Activated CD8-positive, alpha-beta memory T cell treated with anti-CD3 and anti-CD28 coated beads, Interleukin-2, amount 50 U/mL, for 24 hours (primary cell): ENCODE data around the gene ERCC8.
A peak's percentile ranks its signal among the peaks of the same experiment; 100 is the strongest.
"Not testable (repeated sequence)": the region's sequence is repeated elsewhere in the genome, so short reads cannot be mapped to it uniquely, and the experiment has no call there.

Experiments used
- DNase-seq: peaks from one replicate; pipeline ENCODE4 v3.0.0-alpha.2; 2020; ENCODE audit errors: extremely low read depth

ERCC8 gene

GRCh38 chr5:60944904-60945812 is at the start of gene ERCC8, which contains the start of gene NDUFAF2:
TSS of gene ERCC8 (minus strand) at chr5:60945070. CDS start at chr5:60945008, 62 bp downstream.
TSS of gene NDUFAF2 (plus strand) at chr5:60945205. CDS start at chr5:60945256, 51 bp downstream.
- DNase-seq: peak; percentile 73

- no peak for DNase-seq
These were observed 49.2 kb upstream of the ERCC8 start for GRCh38 chr5:60993875-60994571.

GRCh38 chr5:60993425-60993824 is 48.6 kb upstream of the ERCC8 start:
- no peak for DNase-seq

- no peak for DNase-seq
These were observed 48.0 kb upstream of the ERCC8 start for GRCh38 chr5:60992871-60993270.

GRCh38 chr5:60989790-60990189 is 44.9 kb upstream of the ERCC8 start:
- no peak for DNase-seq

- not testable (repeated sequence) for DNase-seq
These were observed 37.3 kb upstream of the ERCC8 start for GRCh38 chr5:60982127-60982526.

- no peak for DNase-seq
These were observed 35.6 kb upstream of the ERCC8 start for GRCh38 chr5:60980511-60980910.

- DNase-seq: no peak
These were observed 34.1 kb upstream of the ERCC8 start for GRCh38 chr5:60978968-60979367.

- DNase-seq: no peak
These were observed 33.3 kb upstream of the ERCC8 start for GRCh38 chr5:60977956-60978737.

- peak; percentile 25 for DNase-seq
These were observed 27.4 kb upstream of the ERCC8 start for GRCh38 chr5:60972231-60972630.

GRCh38 chr5:60961685-60962084 is 16.8 kb upstream of the ERCC8 start:
- no peak for DNase-seq

- no peak for DNase-seq
These were observed 15.7 kb upstream of the ERCC8 start for GRCh38 chr5:60960591-60960990.

- no peak for DNase-seq
These were observed 14.3 kb upstream of the ERCC8 start for GRCh38 chr5:60959156-60959555.

- no peak for DNase-seq
These were observed 13.8 kb upstream of the ERCC8 start for GRCh38 chr5:60958712-60959111.

- DNase-seq: no peak
These were observed 13.2 kb upstream of the ERCC8 start for GRCh38 chr5:60958088-60958487.

GRCh38 chr5:60955239-60955638 is 10.4 kb upstream of the ERCC8 start:
- no peak for DNase-seq

- DNase-seq: no peak
These were observed 3.9 kb upstream of the ERCC8 start for GRCh38 chr5:60948738-60949137.

GRCh38 chr5:60945813-60946187 is 930 bp upstream of the ERCC8 start:
- DNase-seq: no peak

GRCh38 chr5:60943624-60944023 is 1.2 kb downstream of the ERCC8 start:
- no peak for DNase-seq

- DNase-seq: no peak
These were observed 15.8 kb downstream of the ERCC8 start for GRCh38 chr5:60929024-60929423.

- no peak for DNase-seq
These were observed 17.4 kb downstream of the ERCC8 start for GRCh38 chr5:60927450-60927849.

GRCh38 chr5:60918466-60918865 is 26.4 kb downstream of the ERCC8 start:
- DNase-seq: no peak
